ENCODE results near the gene DLST.

DLST gene

DNA sequence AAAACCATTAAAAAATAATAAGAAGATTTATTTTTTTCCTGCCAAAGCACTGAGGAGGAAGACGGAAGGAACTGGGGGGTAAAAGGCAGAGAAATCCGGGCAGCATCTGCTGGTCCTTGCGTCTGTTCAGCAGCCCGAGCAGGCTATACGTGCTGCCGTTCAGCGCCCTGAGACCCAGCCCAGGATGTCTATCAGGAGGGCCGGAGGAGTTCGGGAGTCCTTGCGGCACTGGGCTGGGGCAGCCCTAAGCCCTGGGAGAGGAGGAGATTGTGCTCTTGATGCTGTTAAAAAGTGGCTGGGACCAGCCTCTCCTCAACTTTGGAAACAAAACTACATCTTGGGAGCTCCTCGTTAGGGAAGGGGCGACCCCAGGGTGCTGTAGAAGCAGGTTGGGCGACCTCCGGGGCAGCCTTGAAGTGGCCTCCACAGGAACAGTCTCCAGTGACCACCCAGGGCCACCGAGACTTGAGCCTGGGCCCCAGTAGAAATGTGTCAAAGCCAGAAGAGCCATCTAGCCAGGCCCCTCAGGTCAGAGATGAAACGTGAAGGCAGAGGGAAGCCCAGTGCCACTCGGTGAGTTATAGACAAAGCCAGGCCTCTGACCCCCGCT, 59.3 kb downstream of the DLST start:
- DNase-seq (ENCODE audit: low read depth): no peak

DNA sequence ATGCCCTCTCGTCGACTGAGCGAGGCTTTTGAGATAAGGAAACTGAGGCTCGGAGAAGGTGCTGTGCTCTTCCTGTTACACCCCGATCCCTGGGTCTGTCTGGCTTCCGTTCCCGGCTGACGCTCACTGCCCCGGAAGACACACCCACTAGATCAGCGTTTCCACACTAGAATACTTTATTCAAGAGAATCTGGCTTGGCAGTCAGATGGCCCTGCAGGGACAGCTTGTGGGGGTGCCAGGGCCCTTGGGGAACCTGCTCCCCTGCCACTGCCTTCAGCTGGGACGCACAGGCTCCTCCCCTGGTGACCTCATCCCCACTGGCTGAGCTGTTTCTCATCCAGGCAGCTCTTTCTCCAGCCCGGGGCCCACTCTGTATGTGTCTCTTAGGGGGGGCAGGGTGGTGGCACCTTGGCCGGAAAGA, 60.0 kb downstream of the DLST start:
- peak; percentile 58 for DNase-seq (ENCODE audit: low read depth)

DNA sequence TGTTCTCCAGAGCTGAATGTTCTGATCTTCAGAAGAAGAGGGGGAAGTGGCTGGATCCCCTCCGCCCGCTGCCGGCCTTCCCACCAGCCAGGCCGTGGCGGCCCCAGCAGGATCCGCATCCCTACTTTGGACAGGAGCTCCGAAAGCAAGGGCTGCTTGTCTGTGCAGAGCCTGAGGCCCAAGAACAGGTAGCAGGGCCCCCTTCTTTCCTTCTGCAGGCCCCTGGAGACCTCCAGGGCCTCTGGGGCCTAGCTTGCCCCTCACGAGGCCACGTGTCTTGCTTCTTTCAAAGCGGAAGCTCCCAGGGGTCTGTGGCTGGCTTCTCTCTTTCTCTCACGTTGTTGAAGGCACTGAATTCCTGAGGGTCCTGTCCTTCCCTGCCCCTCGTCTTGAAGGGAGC, 60.5 kb downstream of the DLST start:
- DNase-seq (ENCODE audit: low read depth): no peak

DNA sequence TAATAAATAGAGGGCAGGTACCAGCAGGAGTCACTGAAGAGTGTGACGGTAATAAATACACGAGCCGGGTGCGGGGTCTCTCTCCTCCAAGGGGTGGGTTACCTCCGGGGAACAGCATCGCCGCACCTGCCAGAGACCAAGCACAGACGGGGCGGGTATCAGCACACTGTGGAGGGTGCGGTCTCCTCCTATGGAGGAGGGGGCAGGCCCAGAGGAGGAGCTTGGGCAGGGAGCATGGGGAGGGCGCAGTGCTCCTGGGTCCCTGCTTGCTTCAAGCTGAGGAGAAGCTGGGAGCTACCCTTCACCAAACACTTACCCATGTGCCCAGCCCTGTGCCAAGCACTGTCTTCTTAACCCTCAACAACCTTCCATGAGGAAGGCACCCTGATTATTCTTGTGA, 60.9 kb downstream of the DLST start:
- no peak for DNase-seq (ENCODE audit: low read depth)

DNA sequence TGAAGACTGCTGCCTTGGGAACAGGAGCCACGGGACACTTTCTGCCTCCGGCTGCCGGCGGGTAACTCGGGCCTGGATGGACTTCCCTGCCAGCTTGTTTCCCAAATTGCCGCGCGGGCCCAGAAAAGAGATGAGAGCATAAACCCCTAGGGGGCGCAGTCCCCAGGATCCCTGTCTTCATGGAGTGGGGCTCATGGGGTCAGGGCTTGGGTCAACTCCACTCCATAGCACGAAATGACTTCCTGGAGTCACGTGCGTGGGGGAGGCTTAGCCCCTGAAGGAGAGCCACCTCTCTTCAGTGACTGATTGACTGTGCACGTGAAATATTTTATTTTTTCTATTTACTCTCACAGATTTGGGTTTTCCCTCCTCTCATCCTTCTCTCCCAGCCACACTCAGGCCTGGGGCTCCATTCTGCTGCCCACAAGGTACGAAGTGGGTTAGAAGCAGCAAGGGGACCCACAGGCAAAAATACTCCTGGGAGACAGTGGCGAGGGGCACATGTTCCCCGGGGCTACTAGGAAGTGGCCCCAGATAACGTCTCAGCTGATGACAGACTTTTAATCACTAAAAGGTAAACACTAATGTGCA, 63.6 kb downstream of the DLST start:
- DNase-seq (ENCODE audit: low read depth): no peak

DNA sequence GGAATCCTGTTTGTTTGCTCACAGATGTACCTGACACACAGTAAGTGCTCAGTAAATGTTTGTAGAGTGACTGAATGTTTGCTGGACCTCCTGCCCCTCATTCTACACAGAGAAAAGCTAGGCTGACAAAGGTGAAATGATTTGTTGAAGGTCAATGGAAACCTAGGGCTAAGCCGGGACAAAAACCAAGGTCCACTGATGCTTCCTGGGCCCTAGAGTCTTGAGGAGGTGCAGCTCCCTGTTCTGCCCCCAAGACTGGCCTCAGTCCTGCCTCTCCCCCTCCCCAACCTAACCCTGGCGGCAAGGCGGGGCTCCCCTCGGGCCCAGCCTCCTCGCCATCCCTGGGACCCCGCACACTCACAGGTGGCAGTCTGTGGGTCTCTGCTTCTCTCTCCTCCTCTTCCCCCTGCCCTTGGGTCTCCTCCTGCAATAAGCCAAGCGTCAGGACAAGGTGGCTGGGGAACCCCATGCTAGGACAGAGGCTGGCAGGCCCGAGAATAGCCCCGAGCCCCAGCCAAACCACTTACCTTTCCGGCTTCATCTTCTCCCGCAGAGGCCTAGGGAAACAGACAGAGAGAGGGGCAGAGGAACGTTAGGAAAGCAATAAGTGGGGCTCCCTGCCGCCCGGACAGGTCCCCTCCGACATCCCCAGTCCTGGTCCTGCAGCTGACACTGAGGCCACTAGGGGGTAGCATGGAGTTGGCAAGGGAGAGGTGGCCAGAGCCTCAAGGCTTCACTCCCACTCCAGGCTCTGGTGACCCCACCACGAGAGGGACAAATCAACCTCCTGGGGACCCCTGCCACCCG, 64.3 kb downstream of the DLST start:
- DNase-seq (ENCODE audit: low read depth): peak; percentile 66

DNA sequence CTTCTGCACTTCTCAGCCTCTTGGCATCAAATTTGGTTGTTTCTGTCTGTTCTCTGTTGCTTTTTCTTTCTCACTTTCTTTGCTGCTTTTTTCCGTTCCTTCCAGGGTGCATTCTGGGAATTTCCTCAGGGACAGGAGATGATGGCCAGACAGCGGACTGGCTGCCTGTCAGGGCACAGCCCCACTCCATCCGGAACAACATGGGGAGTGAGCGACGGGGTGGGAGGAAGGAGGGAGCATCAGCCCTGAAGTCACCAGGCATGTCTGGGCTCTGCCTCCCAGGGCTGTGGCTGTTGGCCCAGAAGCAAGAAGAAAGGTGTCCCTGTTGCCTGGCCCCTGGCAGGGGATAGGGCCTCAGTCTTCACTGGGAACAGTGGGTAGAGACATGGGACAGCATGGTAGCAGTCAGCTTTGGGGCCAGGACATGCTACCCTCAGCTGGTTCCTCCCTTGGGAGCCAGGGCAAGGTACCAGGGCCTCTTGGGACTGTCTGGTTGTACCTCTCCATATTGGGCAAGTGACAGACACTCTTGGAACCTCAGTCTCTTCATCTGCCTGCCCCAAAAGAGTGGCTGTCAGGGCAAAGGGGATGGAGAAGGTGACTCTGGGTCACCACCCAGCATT, 65.1 kb downstream of the DLST start:
- no peak for DNase-seq (ENCODE audit: low read depth)

DNA sequence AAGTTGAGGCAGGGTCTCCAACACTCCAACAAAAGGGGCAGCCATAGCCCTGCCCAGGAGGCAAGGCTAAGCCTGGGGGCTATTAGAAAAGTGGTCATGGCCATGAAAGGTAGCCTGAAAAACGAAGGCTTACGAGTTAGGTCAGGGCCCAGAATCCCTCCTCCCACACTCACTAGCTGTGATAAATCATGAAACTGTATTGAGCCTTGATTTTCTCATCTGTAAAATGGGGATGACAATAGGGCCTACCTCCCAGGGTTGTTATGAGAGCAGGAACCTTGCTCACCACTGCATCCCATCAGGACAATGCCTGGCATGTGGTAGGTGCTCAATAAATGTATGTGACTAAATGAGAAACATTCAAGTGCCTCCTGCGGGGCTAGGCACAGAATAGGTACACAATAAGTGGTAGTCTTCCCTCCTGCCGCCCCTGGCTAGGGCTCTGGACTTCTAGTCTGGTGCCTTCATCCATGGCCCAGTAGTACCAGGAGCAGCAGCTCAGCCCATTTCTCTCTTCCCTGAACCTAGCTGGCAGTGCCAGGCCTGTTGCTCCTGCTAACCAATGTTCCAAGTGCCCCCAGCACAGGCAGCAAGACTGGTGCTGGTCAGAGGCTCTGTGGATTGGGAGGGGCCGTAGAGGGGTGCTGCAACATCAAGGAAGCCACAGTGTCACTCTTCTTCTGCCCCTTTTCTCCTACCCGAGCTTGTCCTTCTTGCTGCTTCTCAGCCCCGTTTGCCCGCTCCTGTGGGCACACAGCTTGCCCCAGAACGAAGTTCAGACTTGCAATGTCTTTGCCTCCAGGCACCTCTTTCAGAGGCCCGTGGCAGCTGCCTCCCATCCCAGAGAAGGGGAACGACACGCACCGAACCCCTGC, 65.9 kb downstream of the DLST start:
- no peak for DNase-seq (ENCODE audit: low read depth)

DNA sequence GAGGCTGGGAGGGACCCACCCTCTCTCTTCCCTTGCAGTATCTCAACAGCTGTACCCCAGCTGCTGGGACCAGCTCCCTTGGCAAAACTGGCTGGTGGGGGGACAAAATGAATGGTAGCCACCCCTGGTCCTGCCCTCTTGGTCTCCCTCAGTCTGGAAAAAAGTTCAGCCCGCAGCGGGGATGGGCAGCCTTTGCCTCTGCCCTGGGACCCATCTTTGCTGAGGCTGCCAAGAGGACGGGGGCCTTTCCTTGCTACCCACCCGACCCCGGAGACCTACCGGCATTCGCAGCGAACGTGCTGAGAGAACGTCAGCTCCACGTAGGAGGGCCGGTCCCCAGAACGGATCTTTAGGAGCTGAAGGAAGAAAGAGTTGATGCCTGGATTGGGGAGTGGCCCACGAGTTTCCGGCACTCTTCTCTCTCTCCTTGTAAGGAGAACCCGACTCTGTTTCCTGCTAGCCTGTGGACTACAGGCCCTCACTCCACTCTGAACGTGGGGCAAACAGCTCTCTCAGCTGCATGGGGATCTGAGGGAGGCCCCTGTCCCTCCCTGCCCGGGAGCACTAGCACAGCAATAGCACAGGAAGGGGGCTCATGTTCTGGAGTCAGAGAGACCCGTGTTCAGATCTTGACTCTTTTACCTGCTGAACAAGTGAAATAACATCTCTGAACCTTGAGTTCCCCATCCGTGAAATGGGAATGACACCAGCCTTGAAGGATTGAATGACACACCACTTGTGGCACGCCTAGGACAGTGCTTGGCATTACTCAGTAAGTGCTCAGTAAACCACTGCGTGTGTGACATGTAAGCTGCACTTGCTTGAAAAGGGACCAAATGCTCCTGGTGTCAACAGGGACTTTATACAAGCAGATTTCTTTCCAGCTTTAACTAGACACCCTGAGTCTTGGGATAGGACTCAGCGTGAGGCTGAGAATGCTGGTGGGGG, 66.8 kb downstream of the DLST start:
- no peak for DNase-seq (ENCODE audit: low read depth)

DNA sequence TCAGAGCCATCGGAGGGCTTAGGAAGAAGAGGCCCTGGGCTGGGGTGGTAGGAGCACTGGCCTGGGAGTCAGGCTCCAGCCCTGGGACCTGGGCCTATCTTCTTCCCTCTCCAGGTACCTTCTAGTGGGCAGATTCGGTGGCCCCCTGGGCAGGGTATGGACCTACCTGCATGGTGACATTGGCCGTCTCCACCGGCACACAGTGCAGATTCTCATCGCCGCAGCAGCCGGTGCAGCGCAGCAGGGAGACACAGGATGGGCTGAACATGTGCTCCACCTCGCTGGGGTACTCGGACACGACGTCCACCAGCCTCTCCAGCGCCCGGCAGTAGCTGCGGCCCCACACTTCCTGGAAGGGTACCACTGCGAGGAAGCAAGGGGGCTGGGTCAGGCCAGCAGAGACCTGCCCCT, 67.5 kb downstream of the DLST start:
- DNase-seq (ENCODE audit: low read depth): no peak

DNA sequence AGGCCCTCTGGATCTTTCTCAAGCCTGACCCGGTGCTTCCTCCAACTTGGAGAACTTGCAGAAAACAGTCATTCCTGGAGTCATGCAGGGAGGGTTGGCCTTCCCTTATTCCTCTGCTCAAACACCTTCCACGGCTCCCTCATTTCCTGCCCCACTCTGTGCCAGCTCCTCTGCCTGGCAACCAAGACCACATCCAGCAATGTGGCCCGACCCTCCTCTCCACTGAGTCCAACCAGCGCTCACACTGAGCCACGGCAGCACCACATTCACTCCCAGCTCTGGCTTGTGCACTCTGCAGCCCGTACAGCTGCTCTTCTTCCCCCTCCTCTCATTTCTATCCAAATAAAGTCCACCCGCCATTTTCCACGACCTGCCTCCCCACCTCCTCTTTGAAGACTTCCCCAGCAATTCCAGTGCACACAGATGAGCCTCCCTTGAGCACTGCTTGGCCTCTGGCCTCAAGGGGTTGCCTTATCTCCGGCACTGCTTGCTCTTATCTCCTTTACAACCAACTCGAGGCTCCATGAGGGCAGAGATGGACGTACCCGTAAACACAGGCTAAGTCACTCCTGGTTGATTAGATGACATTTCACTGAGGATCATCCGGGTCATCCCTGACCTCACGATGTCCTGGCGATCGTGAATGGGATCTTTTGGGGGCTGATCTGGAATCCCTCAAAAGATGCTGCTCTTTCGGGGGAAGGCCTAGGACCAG, 68.3 kb downstream of the DLST start:
- DNase-seq (ENCODE audit: low read depth): no peak

DNA sequence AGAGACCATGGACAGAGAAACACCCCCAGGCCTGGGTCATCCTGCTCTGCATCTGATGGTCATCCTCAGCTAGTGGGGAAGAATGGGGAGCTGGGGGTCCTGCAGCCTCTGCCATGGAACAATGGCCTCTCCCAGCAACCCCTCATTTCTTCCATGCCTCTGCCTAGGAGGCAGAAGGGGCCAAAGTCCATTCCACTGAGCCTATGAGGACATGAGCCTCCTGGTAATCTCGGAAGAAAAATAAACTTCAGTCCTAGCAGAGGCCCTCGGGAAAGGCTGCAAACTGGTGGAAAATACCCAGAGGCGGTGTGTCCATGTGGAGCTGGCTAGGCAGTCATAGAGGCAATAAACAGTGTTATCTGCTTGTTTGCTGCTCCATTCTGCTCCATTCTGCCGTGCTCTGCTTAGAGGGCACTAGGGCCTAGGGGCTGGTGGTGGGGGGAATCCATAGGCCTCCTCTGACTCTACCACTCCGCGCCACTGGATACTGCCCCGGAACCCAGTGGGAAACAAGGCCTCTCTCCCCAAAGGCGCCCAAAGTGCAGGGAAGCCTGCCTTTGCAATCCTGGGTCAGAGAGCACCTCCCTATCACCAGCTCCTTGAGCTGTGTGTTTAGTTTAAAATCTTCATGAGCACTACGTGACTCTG, 69.2 kb downstream of the DLST start:
- no peak for DNase-seq (ENCODE audit: low read depth)

DNA sequence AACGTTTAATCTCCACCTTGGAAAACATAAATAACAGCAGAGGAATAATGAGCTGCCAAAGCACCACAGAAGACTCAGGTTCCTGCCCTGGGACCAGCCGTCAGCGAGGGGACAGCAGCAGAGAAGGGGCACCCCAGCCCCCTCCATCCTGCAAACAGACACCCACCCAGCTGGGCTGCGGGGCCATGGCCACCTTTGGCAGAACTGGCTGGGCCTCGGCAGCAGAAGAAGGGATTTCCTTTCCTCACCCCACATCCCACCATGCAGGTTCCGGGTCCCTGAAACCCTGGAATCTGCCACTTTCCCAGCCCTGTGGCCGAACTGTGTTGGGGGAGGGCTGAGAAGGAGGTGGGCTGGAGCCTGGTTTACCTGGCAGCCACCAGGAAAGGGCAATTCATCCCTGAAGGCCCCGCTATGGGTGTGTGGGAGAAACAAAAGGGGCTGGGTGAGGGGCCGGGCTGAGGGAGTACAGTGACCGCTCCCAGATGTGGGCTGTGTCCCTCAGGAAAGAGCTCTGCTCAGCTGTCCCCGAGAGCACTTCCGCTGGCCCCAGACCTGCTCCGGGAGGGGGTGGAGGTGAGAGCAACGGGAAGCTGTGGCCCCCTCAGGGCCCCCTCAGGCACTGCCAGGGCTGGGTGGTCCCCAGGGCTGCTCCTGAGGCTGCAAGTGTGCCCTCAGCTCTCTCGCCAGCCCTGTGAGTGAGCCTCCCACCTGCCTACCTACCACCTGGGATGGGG, 69.9 kb downstream of the DLST start:
- DNase-seq (ENCODE audit: low read depth): no peak

DNA sequence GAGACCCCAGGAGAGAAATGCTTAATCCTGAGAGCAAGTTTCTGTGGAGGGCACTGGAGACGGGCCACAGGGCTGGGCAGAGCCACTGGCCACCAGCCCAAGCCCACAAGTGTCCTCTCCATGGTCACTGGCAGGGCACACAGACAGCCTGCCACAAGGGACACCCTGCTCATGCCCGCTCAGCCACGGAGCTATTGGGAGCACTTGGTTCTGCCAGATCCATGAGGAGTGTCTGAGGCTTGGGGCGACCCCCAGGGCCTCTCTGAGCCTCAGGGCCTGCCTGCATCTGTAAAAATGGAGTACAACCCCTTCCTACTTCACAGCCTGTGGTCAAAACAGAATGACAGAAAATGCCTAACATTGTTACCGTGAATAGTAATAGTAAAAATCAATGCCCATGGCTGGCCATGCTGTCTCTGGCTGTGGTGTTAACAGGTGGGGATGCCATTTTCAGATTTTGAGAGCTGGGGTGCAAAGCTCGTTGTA, 70.5 kb downstream of the DLST start:
- DNase-seq (ENCODE audit: low read depth): no peak

DNA sequence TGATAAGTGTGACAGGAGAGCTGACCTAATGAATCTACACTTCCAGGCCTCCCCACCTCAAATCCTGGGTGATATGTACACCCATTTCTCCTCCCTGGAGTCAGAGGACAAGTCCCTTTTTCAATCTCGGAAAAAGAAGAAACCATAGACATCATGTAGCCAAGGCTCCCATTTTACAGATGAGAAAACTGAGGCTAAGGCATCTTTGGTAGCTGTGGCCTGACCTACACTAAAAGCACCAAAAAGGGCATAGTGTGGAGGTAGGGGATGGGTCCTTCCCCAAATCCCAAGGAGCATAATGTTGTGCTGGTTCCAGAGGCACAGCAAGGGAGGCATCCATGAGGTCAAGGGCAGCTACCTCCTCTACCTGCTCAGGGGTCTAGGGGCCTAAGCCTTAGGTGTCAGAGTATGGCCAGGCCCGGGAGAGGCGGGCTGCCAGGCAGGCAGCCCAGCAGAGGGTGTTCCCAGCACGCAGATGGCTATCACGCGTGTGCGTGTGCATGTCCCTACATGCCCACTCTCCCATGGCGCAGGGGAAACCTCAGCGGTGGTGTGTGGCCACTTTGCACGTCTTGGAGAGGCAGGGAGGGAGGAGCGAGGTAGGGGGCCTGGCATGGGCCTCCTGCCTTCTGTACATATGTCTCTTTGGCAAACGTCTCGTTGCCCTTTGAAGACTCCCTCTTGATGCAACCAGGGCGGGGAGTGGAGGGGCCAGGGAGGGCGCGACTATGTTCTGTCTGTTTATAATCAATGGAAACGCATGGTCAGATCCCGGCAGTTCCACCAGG, 71.2 kb downstream of the DLST start:
- DNase-seq (ENCODE audit: low read depth): no peak
